ENCODE data around the gene GRID2.

DNA sequence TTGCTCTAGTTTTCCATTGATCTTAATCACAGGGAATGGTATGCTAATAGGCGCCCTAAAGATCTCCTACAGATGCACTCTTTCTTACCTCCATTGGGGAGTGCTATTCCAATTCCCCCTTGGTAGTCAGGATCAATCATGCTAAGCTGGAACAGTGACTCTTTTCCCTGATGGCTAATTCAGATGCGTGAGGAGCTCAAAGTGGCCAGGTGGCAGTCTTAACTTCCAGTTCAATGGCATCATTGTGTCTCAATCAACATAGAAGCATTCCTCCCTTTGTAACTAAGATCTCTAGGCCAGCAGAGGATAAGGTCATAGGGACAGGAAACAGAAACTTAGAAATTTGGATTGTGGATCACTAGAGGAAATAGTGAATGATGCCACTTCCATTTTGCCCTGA, 216.8 kb downstream of the GRID2 start:
- TF ChIP-seq POLR2A (IDR thresholded peaks at IDR 0.05; ENCODE audit: low read depth, low read length) (no peak), POLR2AphosphoS5 (IDR thresholded peaks at IDR 0.05; ENCODE audit: low read depth, low read length) (no peak), TAF1 (IDR thresholded peaks at IDR 0.05; ENCODE audit: borderline replicate concordance, low read depth, low read length) (no peak)
